Smooth muscle cell (in vitro differentiated cells): ENCODE measurements around the gene MRTFA. TPM values are rescaled to one million over a fixed set of nuclear protein-coding genes. Genes with fewer than 3 reads are reported as not detected.

Experiments
- DNase-seq: peaks from one replicate; lab custom pipeline; 2025; ENCODE audit not compliant: unreplicated experiment; lab: John Stamatoyannopoulos, UW
- H2AFZ ChIP-seq: fragments of 200-600 bp; sonication (generic); 2 replicates; pipeline ENCODE4 v1.6.0; 2016; ENCODE audit warnings: antibody characterized with exemption, low read depth, mild to moderate bottlenecking
- H3F3A ChIP-seq: fragments of 200-600 bp; sonication (generic); 2 replicates; pipeline ENCODE4 v1.6.0; 2017; ENCODE audit warnings: antibody characterized with exemption, low read depth
- H3K27ac ChIP-seq: fragments of 200-600 bp; sonication (generic); 2 replicates; pipeline ENCODE4 v1.5.1; 2016; ENCODE audit warnings: low read depth, mild to moderate bottlenecking
- H3K27me3 ChIP-seq: fragments of 200-600 bp; sonication (generic); 2 replicates; pipeline ENCODE4 v1.6.1; 2016; ENCODE audit warnings: low read depth, mild to moderate bottlenecking
- H3K36me3 ChIP-seq: fragments of 200-600 bp; sonication (generic); 2 replicates; pipeline ENCODE4 v1.5.1; 2016; ENCODE audit warnings: low read depth
- H3K4me1 ChIP-seq: fragments of 200-600 bp; sonication (generic); 2 replicates; pipeline ENCODE4 v1.5.1; 2016; ENCODE audit warnings: low read depth
- H3K4me2 ChIP-seq: fragments of 200-600 bp; sonication (generic); 2 replicates; pipeline ENCODE4 v1.6.0; 2016; ENCODE audit warnings: mild to moderate bottlenecking
- H3K4me3 ChIP-seq: fragments of 200-600 bp; sonication (generic); 2 replicates; pipeline ENCODE4 v1.5.1; 2016; ENCODE audit warnings: mild to moderate bottlenecking
- H3K79me2 ChIP-seq: fragments of 200-600 bp; sonication (generic); 2 replicates; pipeline ENCODE4 v1.6.0; 2016; ENCODE audit warnings: low read depth, mild to moderate bottlenecking
- H3K9ac ChIP-seq: fragments of 200-600 bp; sonication (generic); 2 replicates; pipeline ENCODE4 v1.6.0; 2016; ENCODE audit warnings: low read depth
- H3K9me3 ChIP-seq: fragments of 200-600 bp; sonication (generic); replicated peaks from 2 replicates; pipeline ENCODE4 v1.5.1; 2016; ENCODE audit warnings: low read depth
- H4K20me1 ChIP-seq: fragments of 200-600 bp; sonication (generic); 2 replicates; pipeline ENCODE4 v1.6.0; 2016; ENCODE audit warnings: low read depth
- WGBS: methylation state at CpG from one replicate; pipeline ENCODE4 v1.1.7; 2016; ENCODE audit warnings: low lambda C conversion rate; 5-methylcytosine and 5-hydroxymethylcytosine counted together
- polyA plus RNA-seq: library from polyadenylated mRNA; unstranded; fragments of >200 nt; fragmentation: Nextera tagmentation; extraction: Ambion mirVana; gene quantifications from 2 replicates; pipeline ENCODE4 v1.2.1, GENCODE V29; 2016
- total RNA-seq: library from RNA; depleted of rRNA; stranded (reverse); fragments of >200 nt; gene quantifications from 2 replicates; pipeline ENCODE4 v1.2.3, GENCODE V29; 2014
- TF ChIP-seq, protein P1 (sequence below): fragments of 200-600 bp; sonication (generic); IDR thresholded peaks from 2 replicates; pipeline ENCODE4 v1.5.1; 2017; ENCODE audit warnings: borderline replicate concordance, mild to moderate bottlenecking, antibody characterized with exemption; ENCODE audit not compliant: insufficient read depth, poor library complexity, severe bottlenecking

MRTFA gene
- total and polyA plus RNA-seq, 2 experiments from 2014 or later: 25.5 to 41.7 TPM

- peaks cover 100% of the 10 kb centered on the region for H4K20me1 ChIP-seq
- H3K27me3 ChIP-seq: no peaks in the 10 kb centered on the region
- H3F3A ChIP-seq: peaks cover 5% of the 10 kb centered on the region
- peaks cover 4% of the 10 kb centered on the region for H3K36me3 ChIP-seq
- H2AFZ ChIP-seq: no peak overlapping the region
- peak overlapping the region; percentile 58 for H3K4me2 ChIP-seq
- H3K9me3 ChIP-seq: no peaks in the 10 kb centered on the region
- peaks cover 18% of the 10 kb centered on the region for H3K4me1 ChIP-seq
- H3K79me2 ChIP-seq: peaks cover 99% of the 10 kb centered on the region
- no peak for DNase-seq
- peak overlapping the region; percentile 12 for H3K9ac ChIP-seq
- peak overlapping the region; percentile 66 for H3K27ac ChIP-seq
- H3K4me3 ChIP-seq: no peak overlapping the region
- WGBS: 64% methylated on average over 7 of the region's 7 CpGs
- TF ChIP-seq, protein P1, sequence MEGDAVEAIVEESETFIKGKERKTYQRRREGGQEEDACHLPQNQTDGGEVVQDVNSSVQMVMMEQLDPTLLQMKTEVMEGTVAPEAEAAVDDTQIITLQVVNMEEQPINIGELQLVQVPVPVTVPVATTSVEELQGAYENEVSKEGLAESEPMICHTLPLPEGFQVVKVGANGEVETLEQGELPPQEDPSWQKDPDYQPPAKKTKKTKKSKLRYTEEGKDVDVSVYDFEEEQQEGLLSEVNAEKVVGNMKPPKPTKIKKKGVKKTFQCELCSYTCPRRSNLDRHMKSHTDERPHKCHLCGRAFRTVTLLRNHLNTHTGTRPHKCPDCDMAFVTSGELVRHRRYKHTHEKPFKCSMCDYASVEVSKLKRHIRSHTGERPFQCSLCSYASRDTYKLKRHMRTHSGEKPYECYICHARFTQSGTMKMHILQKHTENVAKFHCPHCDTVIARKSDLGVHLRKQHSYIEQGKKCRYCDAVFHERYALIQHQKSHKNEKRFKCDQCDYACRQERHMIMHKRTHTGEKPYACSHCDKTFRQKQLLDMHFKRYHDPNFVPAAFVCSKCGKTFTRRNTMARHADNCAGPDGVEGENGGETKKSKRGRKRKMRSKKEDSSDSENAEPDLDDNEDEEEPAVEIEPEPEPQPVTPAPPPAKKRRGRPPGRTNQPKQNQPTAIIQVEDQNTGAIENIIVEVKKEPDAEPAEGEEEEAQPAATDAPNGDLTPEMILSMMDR: no peak
Observed at GRCh38 chr22:40597526-40598430, 38.7 kb downstream of the MRTFA start.

DNA sequence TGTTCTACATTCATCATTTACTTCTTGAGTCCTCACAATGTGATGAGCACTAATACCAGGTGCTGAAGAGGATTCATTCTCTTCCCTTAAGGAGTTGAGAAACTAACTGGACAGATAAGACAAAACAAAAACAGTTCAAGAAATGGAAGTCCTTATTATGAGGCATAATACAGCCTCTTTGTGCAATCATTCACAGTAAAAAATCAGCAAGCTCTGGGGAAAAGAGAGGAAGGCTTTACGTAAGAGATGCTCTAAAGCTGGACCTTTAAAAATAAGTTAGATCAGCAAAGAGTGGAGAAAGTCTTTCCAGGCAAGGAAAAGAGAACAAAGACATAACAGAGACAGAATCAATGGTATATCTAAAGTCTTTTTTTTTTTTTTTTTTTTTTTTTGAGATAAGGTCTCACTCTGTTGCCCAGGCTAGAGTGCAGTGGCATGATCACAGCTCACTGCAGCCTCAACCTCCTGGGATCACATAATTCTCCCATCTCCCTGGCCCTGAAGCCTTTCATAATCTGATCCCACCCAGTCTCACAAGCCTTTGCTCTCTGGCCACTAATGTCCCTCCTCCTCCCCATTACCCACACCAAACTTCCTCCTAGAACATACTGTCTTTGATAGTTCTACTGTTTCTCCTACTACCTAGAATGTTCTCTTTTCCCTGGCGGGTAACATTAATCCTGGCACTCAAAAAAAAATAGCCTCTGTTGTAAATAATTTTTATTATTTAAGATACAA lies 40.9 kb downstream of the MRTFA start:
- H3K79me2 ChIP-seq: peaks cover 99% of the 10 kb centered on the region
- H3K4me3 ChIP-seq: no peak overlapping the region
- H3K9ac ChIP-seq: no peak overlapping the region
- peaks cover 4% of the 10 kb centered on the region for H3K36me3 ChIP-seq
- H3K9me3 ChIP-seq: no peaks in the 10 kb centered on the region
- H3K4me2 ChIP-seq: no peak overlapping the region
- 87% methylated on average over 2 of the region's 2 CpGs for WGBS
- H3K27me3 ChIP-seq: no peaks in the 10 kb centered on the region
- no peak for DNase-seq
- peaks cover 99% of the 10 kb centered on the region for H4K20me1 ChIP-seq
- no peak overlapping the region for H3K27ac ChIP-seq
- no peak overlapping the region for H2AFZ ChIP-seq
- H3F3A ChIP-seq: peaks cover 5% of the 10 kb centered on the region
- TF ChIP-seq, protein P1: no peak
- peaks cover 18% of the 10 kb centered on the region for H3K4me1 ChIP-seq

GRCh38 chr22:40594924-40595323 lies 41.6 kb downstream of the MRTFA start:
- TF ChIP-seq, protein P1: no peak
- peaks cover 5% of the 10 kb centered on the region for H3F3A ChIP-seq
- H3K4me3 ChIP-seq: no peak overlapping the region
- peaks cover 4% of the 10 kb centered on the region for H3K36me3 ChIP-seq
- no peak overlapping the region for H3K9ac ChIP-seq
- H3K79me2 ChIP-seq: peaks cover 99% of the 10 kb centered on the region
- no peak for DNase-seq
- H3K4me2 ChIP-seq: no peak overlapping the region
- H4K20me1 ChIP-seq: peaks cover 99% of the 10 kb centered on the region
- 78% methylated on average over 8 of the region's 8 CpGs for WGBS
- no peaks in the 10 kb centered on the region for H3K9me3 ChIP-seq
- peaks cover 18% of the 10 kb centered on the region for H3K4me1 ChIP-seq
- H3K27ac ChIP-seq: peak overlapping the region; percentile 17
- H3K27me3 ChIP-seq: no peaks in the 10 kb centered on the region
- H2AFZ ChIP-seq: no peak overlapping the region
